GM18858 (cell line): ENCODE results near the gene SLC29A4.
"Not testable (repeated sequence)": the region's sequence is repeated elsewhere in the genome, so short reads cannot be mapped to it uniquely, and the experiment has no call there.

ENCODE experiments used
- ATAC-seq: cut with Tn5 transposase; IDR thresholded peaks from one replicate; pipeline ENCODE4 v1.9.1; 2021; ENCODE audit not compliant: unreplicated experiment

SLC29A4 gene

DNA sequence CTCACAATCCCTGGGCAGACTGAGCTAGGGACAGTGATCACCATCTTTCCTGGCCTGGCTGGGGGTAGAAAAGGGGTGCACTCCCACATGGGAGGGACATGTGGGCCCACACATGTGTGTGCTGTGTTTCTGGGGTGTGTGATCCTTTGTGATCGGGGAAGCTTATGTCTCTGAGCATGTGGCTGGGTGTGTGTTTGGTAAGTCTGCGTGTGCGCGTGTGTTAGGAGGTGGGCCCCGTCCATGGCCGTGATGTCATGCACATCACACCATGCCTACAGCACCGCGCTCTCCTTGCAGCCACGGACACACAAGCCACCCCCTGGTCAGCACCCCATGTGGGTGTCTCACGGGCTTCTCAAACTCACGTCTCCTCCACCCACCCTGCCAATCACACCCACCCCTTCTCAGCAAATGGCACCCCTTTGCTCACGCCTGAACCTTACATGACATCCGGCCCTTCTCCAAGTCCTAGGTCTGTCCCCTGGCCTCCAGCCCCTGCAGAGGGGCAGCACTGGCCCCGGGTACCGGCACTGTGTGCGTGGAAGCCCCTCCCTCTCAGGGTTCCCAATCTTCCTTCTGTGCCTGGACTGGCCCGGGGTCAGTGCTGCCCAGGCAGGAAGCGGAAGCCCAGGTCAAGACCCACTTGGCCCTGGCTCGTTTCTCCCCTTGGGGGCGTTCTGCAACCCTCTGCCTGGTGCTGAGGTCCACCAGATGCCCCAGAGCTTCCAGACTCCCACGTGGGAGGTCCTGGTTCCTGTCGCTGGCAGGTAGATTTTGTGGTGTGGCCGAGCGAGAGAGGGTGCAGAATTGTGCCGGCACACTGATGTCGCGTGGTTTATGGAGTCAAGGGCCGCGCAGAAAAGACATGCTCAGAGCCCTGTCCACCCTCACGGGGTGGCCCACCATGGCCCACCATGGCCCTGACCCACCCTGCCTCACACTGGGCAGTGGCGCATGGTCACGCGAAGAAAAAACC lies 12.6 kb downstream of the SLC29A4 start:
- no peak for ATAC-seq

DNA sequence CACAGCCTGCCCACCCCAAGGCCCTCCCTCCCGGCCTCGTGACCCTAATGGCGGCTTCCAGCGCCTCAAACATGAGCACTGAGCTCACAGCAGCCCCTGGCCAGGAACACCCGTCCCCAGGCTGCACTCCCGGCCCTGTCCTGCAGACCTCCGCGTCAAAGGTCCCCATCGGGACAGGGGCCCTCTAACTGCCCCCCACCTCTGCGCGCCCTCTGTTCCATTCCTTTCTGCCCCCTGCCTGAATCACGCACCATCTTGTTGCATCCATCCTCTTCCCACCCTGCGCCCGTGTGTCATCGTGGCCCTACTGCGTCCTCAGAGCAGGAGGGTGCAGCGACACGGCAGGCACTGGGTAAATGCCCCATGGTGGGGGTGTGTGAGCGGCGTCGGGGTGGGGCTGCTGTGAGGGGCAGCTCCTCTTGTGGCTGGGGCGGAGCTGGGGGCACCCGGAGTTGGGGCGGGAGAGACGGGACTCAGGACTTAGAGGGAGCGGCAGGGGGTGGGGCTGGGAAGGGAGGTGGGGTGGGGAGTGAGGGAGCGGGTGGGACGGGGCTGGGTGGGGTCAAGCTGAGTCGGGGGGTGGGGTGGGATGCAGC lies 13.4 kb downstream of the SLC29A4 start:
- no peak for ATAC-seq

DNA sequence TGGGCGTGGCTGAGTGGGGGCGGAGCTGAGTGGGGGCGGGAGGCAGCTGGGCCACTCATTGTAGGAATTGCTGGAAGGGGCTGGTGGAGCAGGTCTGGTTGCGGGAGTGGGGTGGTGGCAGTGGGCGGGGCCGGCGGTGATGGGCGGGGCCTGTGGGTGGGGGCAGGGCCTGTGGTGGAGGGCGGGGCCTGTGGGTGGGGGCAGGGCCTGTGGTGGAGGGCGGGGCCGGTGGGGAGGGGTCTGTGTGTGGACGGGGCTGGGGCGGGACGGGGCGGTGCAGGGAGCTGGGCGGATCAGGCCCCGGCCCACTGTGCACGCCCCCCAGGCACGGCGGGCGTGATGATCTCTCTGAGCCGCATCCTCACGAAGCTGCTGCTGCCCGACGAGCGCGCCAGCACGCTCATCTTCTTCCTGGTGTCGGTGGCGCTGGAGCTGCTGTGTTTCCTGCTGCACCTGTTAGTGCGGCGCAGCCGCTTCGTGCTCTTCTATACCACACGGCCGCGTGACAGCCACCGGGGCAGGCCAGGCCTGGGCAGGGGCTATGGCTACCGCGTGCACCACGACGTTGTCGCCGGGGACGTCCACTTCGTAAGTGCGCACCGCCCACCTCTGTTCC lies 14.0 kb downstream of the SLC29A4 start:
- no peak for ATAC-seq

- no peak for ATAC-seq
Observed at GRCh38 chr7:5300366-5300765, 17.6 kb downstream of the SLC29A4 start.

DNA sequence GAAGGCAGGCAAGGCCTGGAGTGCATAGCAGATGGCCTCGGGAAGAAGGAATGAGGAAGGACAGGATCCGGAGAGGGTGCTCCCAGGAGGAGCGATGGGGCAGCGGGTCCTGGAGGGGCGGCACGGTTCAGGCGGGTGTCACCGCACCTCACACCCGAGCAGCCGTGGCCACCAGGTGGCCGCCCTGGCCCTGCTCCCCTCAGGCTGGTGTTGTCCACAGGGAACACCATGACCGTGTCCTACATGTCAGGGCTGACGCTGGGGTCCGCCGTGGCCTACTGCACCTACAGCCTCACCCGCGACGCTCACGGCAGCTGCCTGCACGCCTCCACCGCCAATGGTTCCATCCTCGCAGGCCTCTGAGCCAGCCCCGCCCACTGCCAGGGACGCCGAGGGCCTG lies 19.8 kb downstream of the SLC29A4 start:
- no peak for ATAC-seq

GRCh38 chr7:5303061-5303460 lies 20.3 kb downstream of the SLC29A4 start:
- no peak for ATAC-seq

DNA sequence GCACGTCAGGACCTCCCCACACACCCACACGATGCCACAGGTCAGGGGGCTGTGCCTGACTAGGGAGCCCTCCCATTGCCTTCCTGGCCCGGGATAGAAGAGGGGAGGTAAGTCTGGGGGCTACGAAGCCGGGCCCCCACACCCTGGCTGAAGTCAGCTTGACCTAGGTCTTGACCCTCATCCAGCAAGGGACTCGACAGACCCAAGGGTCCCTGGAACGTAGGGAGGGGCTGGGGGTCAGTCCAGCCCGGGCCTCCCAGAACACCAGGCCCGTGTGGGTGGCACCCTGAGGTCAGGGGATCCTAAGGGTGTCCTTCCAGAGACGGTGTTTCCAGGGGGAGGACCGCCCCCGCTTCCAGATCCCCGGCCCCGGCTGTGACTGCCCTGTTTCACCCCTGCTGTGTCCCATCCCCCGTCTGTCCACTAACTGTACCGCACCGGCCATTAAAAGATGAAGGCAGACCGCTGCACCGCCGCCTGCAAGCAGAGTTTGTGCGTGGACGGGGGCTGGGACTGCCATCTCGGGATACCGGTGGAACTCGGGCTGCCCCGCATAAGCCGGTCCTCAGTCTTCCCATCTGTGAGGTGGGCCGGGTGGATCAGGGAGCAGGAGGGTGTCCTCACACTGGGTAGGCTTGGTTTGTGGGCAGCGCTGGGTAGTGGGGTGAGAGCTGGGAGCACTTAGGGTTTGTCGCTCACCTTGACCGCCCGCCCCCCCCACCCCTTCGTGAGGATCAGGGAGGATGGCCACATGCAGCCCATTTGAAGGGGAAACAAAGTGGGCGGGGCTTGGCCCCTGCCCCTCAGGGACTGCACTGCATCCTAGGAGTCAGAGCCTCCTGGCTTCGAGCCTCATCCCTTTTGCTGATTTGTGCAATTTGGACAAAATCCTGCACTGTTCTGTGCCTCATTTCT lies 21.1 kb downstream of the SLC29A4 start:
- no peak for ATAC-seq

DNA sequence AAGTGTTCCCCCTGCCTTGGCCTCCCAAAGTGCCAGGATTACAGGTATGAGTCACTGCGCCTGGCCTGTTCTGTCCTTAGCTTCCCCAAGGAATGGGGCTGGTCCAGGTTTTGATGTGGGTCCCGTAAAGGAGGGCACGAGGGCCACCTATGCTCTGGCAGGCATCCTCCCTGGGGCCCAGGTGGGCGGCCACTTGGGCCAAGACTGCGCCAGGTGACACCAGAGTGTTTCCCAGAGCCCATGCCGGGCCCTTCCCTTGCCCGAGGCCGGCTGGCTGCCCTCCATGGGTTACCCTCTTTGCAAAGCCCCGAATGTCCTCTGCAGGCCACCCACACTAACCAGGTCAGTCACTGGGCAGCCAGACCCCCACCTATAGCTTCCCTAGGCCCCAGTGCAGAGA lies 22.3 kb downstream of the SLC29A4 start:
- not testable (repeated sequence) for ATAC-seq

DNA sequence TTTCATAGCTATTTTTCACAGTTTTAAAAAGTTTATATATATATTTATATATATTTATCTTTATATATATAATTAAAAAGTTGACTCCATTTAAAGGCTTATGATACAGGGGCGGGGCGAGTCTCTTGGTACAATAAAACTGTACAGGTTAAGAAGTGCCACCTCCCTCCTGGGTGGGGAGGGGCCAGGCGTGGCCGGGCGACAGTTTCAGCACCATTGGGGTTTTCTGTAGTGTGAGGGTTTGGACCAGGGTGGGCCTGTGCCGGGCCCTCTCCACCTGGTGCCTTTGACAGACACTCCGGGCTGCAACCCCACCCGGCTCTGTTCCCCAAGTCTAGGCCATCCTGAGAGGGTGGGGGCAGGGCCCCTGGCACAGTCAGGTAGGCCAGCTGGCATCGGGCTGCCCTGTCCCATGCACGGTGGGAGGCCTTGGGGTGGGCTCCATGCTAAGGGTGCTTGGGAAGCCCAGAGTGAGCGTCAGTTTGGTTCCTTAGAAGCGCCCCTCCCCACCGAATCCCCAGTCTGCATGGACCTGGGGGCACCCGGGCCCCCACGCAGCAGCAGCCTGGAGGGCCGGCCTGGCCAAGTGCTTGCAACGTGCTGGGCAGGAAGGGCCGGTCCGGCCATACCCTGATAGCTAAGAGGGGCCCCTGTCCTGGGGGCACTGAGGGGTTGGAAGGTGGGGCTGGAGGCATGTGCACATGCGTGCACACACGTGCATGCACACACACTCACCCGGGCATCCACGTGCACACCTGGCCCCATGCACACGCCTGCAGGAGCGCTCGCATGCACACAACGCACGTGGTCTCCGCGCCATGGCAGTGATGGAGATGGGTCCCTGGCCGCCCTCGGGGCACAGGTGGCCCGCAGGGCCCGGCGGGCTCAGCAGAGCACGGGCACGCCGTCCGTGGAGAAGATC lies 24.7 kb downstream of the SLC29A4 start:
- ATAC-seq, result not testable (repeated sequence)

- ATAC-seq, result no peak
Observed at GRCh38 chr7:5309146-5309545, 26.4 kb downstream of the SLC29A4 start.

DNA sequence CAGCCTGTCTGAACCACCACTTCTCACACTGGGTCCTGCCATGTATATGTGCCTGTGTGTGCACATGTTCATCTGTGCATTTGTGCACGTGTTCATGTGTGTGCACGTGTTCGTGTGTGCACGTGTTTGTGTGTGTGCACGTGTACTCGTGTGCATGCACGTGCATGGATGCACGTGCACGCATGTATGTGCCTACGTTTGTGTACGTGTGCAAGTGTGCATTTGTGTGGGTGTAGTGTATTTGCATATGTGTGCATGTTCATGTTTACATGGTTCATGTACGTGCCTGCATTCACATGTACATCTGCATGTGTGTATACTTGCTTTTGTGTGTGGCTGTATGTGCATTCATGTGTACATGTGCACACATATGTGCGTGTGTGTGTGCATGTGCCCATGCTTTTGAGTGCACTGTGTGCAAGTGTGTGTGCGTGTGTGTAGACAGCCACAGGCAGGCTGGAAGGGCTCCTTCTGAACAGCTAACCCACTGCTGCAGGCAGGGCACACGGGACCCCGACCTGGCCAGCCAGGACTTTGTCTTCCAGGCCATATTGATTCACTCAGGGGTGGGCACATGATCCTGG lies 28.2 kb downstream of the SLC29A4 start:
- no peak for ATAC-seq

DNA sequence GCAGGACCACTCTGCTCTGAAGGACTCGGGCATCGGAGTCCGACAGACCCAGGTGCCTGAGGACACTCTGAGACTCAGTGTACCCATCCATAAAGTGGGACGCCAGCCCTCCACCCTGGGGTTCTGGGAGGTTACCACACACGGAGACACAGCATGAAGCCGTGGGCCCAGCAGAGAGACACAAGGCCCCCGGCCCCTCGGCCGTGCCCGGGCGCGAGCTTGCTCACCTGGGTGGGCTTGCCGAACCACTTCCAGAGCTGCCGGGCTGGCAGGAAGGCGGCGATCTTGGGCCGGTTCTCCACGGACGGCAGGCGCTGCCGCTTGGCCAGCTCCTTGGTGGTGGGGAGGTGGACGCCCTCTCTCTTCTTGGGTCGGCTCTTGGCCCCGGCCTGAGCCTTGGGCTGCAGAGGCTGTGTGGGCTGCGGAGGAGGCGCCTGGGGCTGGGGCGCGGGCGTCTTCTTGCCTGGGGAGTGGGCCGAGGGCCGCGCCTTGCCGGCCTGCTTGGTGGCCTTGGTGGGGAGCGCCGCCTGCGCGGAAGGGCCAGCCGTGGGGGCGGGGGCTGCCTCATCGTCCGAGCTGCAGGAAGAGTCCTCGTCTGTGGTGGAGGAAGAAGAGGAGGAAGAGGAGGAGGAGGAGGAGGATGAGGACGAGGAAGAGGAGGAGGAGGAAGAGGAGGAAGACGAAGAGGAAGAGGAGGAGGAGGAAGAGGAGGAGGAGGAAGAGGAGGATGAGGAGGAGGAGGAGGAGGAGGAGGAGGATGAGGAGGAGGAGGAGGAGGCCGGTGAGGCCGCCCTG lies 29.7 kb downstream of the SLC29A4 start:
- not testable (repeated sequence) for ATAC-seq

DNA sequence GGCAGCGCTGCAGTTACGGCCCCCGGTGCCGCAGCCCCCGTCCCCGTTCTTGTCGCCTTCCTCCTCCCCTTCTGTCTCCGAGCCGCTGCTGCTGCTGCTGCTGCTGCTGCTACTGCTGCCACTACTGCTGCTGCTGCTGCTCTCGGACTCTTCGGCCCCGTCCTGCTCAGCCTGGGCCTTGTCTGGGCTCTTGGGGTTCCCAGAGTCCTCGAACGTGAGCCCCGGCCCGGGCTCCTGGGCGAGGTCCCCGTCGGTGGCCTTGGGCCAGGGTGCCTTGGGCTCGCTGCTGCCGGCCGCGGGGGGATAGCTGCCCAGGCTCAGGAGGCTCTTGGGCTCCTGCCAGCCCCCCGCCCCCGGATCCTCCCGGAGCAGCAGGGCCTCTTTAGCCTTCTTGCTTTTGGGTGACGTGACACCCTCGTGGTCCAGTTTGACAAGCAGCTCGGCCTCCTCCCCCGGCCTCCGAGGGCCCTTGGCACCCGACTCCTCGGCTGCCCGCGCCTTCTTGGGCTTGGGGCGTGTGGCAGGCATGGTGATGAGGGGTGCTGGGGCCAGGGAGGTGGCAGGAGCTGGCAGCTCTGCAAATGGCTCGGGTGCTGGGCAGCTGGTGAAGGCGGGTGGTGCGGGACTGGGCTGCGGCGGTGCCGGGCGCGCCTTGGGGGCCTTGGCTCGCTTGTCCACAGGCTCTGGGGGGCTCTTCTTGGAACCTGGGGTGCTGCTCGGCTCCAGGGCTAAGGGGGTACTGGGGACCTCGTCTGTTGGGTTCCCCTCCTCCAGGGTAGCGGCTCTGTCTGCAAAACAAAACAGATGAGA lies 30.5 kb downstream of the SLC29A4 start:
- ATAC-seq, result not testable (repeated sequence)

DNA sequence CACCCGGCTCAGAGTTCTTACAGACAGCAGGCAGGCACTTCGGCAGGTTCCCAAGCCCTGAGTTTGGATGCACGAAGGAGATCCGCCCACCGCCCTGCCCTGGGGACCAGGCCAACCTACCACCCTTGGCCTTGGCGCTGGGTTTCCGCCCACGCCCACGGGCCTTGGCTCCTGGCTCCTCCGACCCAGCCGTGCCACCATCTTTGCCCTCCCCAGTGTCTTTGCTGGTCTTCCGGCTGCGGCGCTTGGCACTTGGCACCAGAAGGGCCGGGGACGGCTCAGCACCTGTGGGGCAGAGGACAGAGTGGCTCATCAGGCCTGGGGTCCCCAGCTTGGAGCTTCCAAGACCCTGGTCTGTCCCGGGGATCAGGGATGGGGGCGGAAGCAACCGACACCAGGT lies 32.1 kb downstream of the SLC29A4 start:
- no peak for ATAC-seq

DNA sequence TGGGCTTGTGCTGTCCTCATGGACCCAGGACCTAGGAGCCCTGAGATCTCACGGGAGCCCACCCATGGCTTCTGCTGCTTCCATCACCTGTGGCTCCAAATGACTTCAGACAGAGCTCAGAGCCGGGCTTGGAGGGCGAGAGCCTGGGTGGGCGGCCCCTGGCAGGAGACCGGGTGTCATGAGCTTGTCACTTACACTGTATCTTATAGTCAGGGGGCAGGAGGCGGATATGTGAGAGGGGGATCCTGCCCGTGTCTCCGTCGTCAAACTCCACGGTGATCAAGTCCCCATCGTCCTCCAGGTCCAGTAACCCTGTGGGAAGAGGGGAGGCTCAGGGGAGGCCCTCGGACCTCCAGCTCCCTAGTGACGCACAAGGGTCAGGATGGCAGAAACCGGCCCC lies 33.0 kb downstream of the SLC29A4 start:
- ATAC-seq, result no peak

GRCh38 chr7:5318613-5319012 lies 35.9 kb downstream of the SLC29A4 start:
- not testable (repeated sequence) for ATAC-seq

GRCh38 chr7:5320391-5320790 lies 37.6 kb downstream of the SLC29A4 start:
- ATAC-seq, result no peak
